Eye (tissue), 1 donor: Measurements from ENCODE around the gene TEDDM1.
A peak's percentile ranks its signal among the peaks of the same experiment; 100 is the strongest.
"Not testable (repeated sequence)": the region's sequence is repeated elsewhere in the genome, so short reads cannot be mapped to it uniquely, and the experiment has no call there.

Experiments used
- DNase-seq: peaks from one replicate; pipeline ENCODE4 v3.0.0-alpha.2; 2015

The TEDDM1 gene

DNA sequence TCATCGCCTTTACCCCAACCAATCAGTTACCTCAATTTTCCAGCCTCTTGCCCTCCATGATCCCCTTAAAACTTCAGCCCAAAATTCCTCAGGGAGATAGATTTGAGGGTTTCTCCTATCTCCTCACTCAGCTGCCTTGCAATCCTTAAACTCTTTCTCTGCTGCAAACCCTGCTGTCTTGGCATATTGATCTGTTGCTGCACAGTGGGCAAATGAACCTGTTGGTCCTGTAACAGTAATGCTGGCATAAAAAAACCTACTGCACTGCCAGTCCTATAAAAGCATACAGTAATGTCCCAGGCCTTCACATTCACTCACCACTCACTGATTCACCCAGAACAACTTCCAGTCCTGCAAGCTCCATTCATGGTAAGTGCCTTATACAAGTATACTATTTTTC, 5.1 kb upstream of the TEDDM1 start:
- no peak for DNase-seq

DNA sequence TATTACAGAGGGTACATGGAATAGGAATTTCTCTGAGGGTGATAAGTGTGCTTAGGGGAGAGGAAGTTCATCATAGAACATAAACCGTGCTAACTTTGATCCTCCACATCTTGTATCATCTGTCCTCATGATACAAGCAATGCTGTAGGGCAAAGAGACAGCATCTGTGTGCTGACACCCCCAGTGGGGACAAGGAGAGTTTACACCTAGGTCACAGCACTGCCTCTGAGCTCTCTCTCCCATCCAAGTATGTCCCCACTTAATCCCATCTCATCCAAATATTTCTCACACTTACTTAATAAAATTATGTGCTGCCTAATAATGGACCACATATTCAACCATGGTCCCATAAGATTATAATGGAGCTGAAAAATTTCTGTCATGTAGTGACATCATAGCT, 4.3 kb upstream of the TEDDM1 start:
- no peak for DNase-seq

DNA sequence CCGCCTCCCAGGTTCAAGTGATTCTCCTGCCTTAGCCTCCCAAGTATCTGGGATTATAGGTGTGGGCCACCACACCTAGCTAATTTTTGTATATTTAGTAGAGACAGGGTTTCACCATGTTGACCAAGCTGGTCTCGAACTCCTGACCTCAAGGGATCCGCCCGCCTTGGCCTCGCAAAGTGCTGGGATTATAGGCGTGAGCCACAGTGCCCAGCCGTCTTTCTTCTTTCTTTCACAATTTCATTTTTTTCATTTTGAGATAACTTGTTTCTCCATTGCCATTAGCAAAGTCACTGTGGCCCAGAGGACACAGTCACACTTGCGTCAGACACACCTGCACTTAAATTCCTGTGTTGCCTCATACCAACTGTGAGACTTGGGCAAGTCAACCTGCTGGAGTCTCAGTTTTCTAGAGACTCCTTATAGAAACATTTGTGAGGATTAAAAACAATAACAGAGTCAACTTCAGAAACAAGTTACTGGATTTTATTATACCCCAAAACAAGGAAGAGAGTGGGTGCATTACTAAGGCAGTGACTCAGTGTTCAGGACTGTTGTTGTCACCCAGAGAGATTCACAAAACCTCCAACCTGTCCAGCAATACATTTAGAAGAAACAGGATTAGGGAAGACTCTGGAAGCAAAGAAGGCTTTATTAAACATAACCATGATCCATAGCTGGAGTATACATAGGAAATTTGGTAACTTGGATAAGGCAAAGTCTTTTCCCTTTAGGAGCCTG, 2.6 kb downstream of the TEDDM1 start:
- no peak for DNase-seq

- DNase-seq, result no peak
These were observed 4.6 kb downstream of the TEDDM1 start for GRCh38 chr1:182395906-182396305.

- no peak for DNase-seq
These were observed 6.3 kb downstream of the TEDDM1 start for GRCh38 chr1:182394055-182394775.

GRCh38 chr1:182392050-182393028, 8.1 kb downstream of the TEDDM1 start:
- DNase-seq, result no peak

- peak; percentile 98 for DNase-seq
These were observed 9.0 kb downstream of the TEDDM1 start, which contains the start of gene GLUL for GRCh38 chr1:182391362-182392049. GLUL (minus strand) TSS chr1:182391790; CDS start chr1:182388737, 3,053 bp downstream.

DNA sequence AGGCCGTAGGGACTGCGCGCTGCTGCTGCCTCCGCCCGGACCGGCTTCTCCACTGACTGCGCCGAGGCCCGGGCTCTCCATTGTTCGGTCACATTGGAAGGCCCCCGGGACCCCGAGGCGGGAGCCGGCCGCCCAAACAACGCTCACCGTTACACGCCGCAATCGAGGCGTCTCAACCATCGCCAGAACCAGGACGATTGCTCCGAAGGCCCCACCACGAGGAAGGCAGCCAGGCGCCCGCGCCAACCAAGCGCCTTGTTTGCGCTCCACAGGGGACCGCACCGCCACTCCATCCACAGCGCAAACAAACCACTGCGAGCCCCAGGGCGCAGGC, 9.5 kb downstream of the TEDDM1 start:
- no peak for DNase-seq

- DNase-seq, result peak; percentile 36
These were observed 10.8 kb downstream of the TEDDM1 start for GRCh38 chr1:182389619-182390047.

- no peak for DNase-seq
These were observed 11.9 kb downstream of the TEDDM1 start for GRCh38 chr1:182388392-182389134.

- DNase-seq, result no peak
These were observed 12.9 kb downstream of the TEDDM1 start for GRCh38 chr1:182387566-182387965.

DNA sequence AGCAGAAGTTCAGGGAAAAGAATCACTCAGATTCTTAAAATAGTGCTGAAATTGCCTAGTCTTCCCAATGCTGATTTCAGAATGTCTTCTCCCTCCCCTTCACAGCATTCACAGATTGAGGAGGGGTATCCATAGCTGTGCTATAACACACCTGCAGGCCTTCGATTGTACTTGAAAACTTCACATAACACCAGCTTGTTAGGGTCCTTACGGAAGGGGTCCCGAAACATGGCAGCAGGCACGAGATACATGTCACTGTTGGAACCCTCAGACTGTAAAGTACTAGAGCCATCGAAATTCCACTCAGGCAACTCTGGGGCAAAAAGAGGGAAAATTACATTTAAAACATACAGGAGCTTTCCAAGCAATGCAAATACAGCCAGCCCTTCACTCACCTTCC, 13.5 kb downstream of the TEDDM1 start:
- no peak for DNase-seq

DNA sequence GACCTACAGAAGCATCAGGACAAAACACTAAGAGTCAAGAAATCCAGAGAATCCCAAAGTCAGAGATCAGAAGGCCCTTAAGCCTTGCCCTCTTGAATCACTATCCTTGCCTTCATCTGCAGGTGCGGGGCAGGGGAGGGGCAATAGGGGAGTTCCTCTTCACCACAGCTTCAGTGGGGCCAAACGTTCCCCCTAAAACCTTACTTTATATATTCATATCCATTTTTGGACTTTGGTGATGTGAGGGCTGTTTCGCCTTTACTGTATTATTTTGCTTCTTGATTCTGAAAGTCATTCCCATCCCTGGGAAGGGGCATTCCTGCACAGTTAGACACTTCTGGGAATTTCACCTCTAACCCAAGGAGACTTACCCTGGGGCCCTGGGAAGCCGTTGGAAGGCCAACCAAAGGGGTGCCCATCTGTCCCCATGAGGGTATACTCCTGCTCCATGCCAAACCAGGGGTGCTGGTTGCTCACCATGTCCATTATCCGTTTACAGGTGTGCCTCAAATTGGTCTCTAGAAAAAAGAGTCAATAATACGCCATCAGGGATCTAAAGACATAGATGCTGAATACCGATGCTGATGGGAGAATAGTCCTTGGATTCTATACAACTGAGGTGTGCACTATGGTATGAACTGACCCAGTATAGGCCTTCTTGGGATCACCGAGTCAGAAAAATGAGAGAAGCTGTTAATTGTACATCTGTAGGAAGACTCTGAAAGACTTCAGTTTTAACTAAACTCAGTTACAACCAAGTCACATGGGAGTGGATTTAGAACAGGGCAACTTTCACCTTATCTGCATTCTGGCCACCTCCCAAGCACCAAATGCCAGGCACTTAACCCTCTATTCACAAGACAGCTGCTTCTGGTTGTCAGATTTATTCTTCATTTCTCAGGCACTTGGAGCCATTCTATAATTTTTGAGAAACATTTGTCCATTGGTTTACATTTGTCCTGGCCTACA, 14.3 kb downstream of the TEDDM1 start:
- no peak for DNase-seq

DNA sequence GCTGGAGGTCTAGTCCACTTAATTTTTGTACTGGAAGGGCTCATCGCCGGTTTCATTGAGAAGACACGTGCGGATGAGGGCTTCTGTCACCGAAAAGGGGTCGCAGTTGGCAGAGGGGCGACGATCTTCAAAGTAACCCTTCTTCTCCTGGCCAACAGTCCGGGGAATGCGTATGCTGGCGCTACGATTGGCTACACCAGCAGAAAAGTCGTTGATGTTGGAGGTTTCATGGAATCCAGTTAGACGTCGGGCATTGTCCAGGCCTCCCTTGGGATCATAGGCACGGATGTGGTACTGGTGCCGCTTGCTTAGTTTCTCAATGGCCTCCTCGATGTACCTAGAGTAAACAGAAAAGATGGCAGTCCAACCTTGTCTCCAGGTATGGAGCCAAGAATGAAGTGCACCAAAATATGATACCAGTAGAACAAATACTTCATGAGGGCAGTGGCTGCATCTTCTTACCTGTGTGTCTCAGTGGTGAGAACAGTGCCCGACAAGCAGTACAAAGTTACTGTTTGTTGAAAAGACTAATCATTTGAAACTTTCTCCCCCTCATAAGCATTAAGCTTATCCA, 16.0 kb downstream of the TEDDM1 start:
- DNase-seq, result no peak

GRCh38 chr1:182383934-182384333, 16.5 kb downstream of the TEDDM1 start:
- no peak for DNase-seq

- no peak for DNase-seq
These were observed 17.3 kb downstream of the TEDDM1 start for GRCh38 chr1:182383037-182383661.

DNA sequence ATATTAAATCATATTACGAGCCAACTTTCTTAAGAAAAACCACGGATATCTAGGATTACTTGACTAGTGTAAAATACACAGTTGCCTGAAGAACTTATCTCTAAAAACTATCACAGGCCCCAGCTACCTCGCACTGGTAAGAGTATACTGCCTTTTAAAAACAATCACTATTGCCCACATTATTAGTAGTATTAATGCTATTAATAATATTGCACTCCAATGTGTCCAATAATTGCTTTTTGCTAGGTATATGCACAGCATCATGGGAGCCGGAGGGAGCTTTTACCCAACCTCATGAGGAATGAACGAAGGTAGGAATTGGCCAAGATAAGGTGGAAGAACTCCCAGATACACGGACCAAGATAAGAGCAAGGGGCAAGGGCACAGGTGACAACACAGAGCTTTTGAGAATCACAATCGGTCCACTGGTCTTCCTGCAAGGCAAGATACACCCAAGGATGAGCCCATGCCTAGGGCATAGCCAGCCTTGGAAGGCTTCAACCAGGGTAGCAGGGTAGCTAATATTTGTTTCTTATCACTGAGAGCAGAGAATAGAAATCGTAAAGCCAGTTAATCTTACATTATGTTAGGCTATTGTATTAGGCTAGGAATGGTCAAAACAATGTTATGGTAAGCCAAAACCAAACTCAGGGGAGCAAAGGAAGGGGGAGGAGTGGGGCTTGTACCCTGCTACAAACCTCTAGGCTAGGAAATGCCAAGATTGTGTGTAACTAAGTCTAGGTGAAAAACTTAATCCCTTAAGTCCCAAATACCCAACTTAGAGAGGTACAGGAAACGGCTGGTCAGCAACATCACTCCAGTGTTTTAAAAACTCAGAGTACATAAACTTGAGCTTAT, 18.3 kb downstream of the TEDDM1 start:
- DNase-seq, result no peak

GRCh38 chr1:182380199-182380598, 20.3 kb downstream of the TEDDM1 start:
- no peak for DNase-seq

DNA sequence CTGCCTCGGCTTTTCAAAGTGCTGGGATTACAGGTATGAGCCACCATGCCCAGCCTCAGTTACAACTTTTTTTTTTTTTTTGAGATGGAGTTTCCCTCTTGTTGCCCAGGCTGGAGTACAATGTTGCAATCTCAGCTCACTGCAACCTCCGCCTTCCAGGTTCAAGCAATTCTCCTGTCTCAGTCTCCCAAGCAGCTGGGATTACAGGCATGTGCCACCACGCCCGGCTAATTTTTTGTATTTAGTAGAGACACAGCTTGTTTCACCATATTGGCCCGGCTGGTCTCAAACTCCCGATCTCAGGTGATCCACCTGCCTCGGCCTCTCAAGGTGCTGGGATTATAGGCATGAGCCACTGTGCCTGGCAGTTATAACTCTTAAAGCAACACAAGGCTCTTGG, 20.7 kb downstream of the TEDDM1 start:
- not testable (repeated sequence) for DNase-seq
